RPMI7951 (cell line): ENCODE measurements around the gene PKD1L1. TPM values are rescaled to one million over a fixed set of nuclear protein-coding genes. Genes with fewer than 3 reads are reported as not detected.

Experiments used
- DNase-seq: peaks from one replicate; pipeline ENCODE4 v3.0.0-alpha.2; 2012; ENCODE audit warnings: low read depth
- total RNA-seq: library from RNA; depleted of rRNA; stranded (reverse); fragments of >200 nt; shearing (Covaris generic); gene quantifications from 2 replicates; pipeline ENCODE4 v1.2.3, GENCODE V29; 2014; rRNA removed

The PKD1L1 gene
- total RNA-seq, 1 experiment from 2014 or later: 0.12 TPM

- DNase-seq: no peak
These were observed 209.6 kb downstream of the PKD1L1 start for GRCh38 chr7:47738563-47739166.

- DNase-seq: no peak
These were observed 210.7 kb downstream of the PKD1L1 start for GRCh38 chr7:47737601-47738000.

- DNase-seq: no peak
These were observed 212.6 kb downstream of the PKD1L1 start for GRCh38 chr7:47735431-47736345.

GRCh38 chr7:47734949-47735291, 213.3 kb downstream of the PKD1L1 start:
- DNase-seq: no peak

GRCh38 chr7:47734287-47734948, 213.8 kb downstream of the PKD1L1 start:
- no peak for DNase-seq

- no peak for DNase-seq
These were observed 218.1 kb downstream of the PKD1L1 start for GRCh38 chr7:47730142-47730541.

- DNase-seq: no peak
These were observed 222.1 kb downstream of the PKD1L1 start for GRCh38 chr7:47726047-47726726.

- DNase-seq: no peak
These were observed 223.1 kb downstream of the PKD1L1 start for GRCh38 chr7:47725031-47725780.

Other genes starting within 250 kb of the PKD1L1 start
- gene HUS1, start 31.1 kb upstream of the PKD1L1 start, total RNA-seq: 22.0 and 33.9 TPM in 2 replicates
- not detected in 2 replicates for gene SUN3, start 80.6 kb upstream of the PKD1L1 start, total RNA-seq
- 0.59 and 1.4 TPM in 2 replicates for gene C7orf57, start 87.1 kb upstream of the PKD1L1 start, total RNA-seq
- gene UPP1, start 140.8 kb upstream of the PKD1L1 start, total RNA-seq: 39.0 and 69.2 TPM in 2 replicates
- 0.10 and 0.48 TPM in 2 replicates for gene ABCA13, start 223.0 kb upstream of the PKD1L1 start, total RNA-seq